PC-3 (cell line): ENCODE measurements around the gene TGM5. TPM values are rescaled to one million over a fixed set of nuclear protein-coding genes. Genes with fewer than 3 reads are reported as not detected.

Experiments
- ATAC-seq: fragments of 200-7000 bp; cut with Tn5 transposase; 2 replicates; pipeline ENCODE4 v1.9.1; 2020; ENCODE audit warnings: mild to moderate bottlenecking, moderate library complexity
- BruUV-seq: library from RNA; stranded (reverse); fragments of 400-500 nt; replicated peaks from 2 replicates; lab custom pipeline; 2021; lab: Mats Ljungman, UMichigan
- CTCF ChIA-PET: fragments of 300-600 bp; sonication (Branson Sonifier 250); formaldehyde crosslinking; loops from one replicate; lab custom pipeline; 2022; ENCODE audit warnings: antibody characterized with exemption; lab: Charles Lee
- POLR2A ChIA-PET: fragments of 300-600 bp; sonication (Branson Sonifier 250); formaldehyde crosslinking; loops from one replicate; lab custom pipeline; 2022; ENCODE audit warnings: antibody characterized with exemption; ENCODE audit not compliant: unreplicated experiment; lab: Charles Lee
- DNase-seq: peaks from one replicate; pipeline ENCODE4 v3.0.0-alpha.2; 2015
- H2AFZ ChIP-seq: fragments of 300-600 bp; sonication (generic); 2 replicates; pipeline ENCODE4 v1.6.0; 2016; ENCODE audit warnings: antibody characterized with exemption, low read length
- H3F3A ChIP-seq: fragments of 300-600 bp; sonication (generic); one replicate; pipeline ENCODE4 v1.6.0; 2017; ENCODE audit warnings: antibody characterized with exemption, low read length, control low read depth, mild to moderate bottlenecking; ENCODE audit not compliant: unreplicated experiment
- H3K27ac ChIP-seq: fragments of 300-600 bp; sonication (generic); 2 replicates; pipeline ENCODE4 v1.5.1; 2016; ENCODE audit warnings: mild to moderate bottlenecking, low read length
- H3K27me3 ChIP-seq: fragments of 300-600 bp; sonication (generic); 2 replicates; pipeline ENCODE4 v1.6.1; 2016; ENCODE audit warnings: low read length, mixed read lengths
- H3K36me3 ChIP-seq: fragments of 300-600 bp; sonication (generic); 2 replicates; pipeline ENCODE4 v1.6.1; 2016; ENCODE audit warnings: low read depth, mixed run types, low read length, mixed read lengths
- H3K4me1 ChIP-seq: fragments of 300-600 bp; sonication (generic); 2 replicates; pipeline ENCODE4 v1.5.1; 2016; ENCODE audit warnings: low read length; ENCODE audit not compliant: insufficient read depth
- H3K4me2 ChIP-seq: fragments of 300-600 bp; sonication (generic); 2 replicates; pipeline ENCODE4 v1.6.0; 2016; ENCODE audit warnings: low read length
- H3K4me3 ChIP-seq: fragments of 300-600 bp; sonication (generic); 2 replicates; pipeline ENCODE4 v1.5.1; 2016; ENCODE audit warnings: mild to moderate bottlenecking, low read length, mixed read lengths
- H3K79me2 ChIP-seq: fragments of 300-600 bp; sonication (generic); 2 replicates; pipeline ENCODE4 v1.6.1; 2017; ENCODE audit warnings: low read length, mixed read lengths
- H3K9ac ChIP-seq: fragments of 300-600 bp; sonication (generic); 2 replicates; pipeline ENCODE4 v1.6.0; 2016; ENCODE audit warnings: mild to moderate bottlenecking, low read length
- H3K9me2 ChIP-seq: fragments of 300-600 bp; sonication (generic); replicated peaks from 2 replicates; pipeline ENCODE4 v1.6.1; 2016; ENCODE audit warnings: mixed run types, low read length, mixed read lengths
- H3K9me3 ChIP-seq: fragments of 300-600 bp; sonication (generic); 2 replicates; pipeline ENCODE4 v1.6.1; 2016; ENCODE audit warnings: low read length, mixed read lengths
- H4K20me1 ChIP-seq: fragments of 300-600 bp; sonication (generic); 2 replicates; pipeline ENCODE4 v1.6.1; 2016; ENCODE audit warnings: low read length, mixed read lengths
- CTCF ChIP-seq: fragments of 300-600 bp; sonication (generic); conservative IDR thresholded peaks from 2 replicates; pipeline ENCODE4 v1.5.1; 2017; ENCODE audit warnings: antibody characterized with exemption, low read depth, mild to moderate bottlenecking, low read length
- EZH2 ChIP-seq: fragments of 300-600 bp; sonication (generic); IDR thresholded peaks from one replicate; pipeline ENCODE4 v1.6.1; 2017; ENCODE audit warnings: antibody characterized with exemption, mild to moderate bottlenecking, low read length; ENCODE audit not compliant: unreplicated experiment
- EZH2phosphoT487 ChIP-seq: fragments of 300-600 bp; sonication (generic); IDR thresholded peaks from 2 replicates; pipeline ENCODE4 v1.6.1; 2018; ENCODE audit warnings: mild to moderate bottlenecking, antibody characterized with exemption, low read length, borderline replicate concordance
- intact Hi-C: fragments of 100-400 bp; cut with micrococcal nuclease; formaldehyde crosslinking; loops from 2 replicates; pipeline ENCODE4 v1.9.0; 2023
- total RNA-seq: library from RNA; depleted of rRNA; stranded (reverse); fragments of >200 nt; gene quantifications from 2 replicates; pipeline ENCODE4 v1.2.3, GENCODE V29; 2014

Gene TGM5
- total RNA-seq, 1 experiment from 2014 or later: not detected

DNA sequence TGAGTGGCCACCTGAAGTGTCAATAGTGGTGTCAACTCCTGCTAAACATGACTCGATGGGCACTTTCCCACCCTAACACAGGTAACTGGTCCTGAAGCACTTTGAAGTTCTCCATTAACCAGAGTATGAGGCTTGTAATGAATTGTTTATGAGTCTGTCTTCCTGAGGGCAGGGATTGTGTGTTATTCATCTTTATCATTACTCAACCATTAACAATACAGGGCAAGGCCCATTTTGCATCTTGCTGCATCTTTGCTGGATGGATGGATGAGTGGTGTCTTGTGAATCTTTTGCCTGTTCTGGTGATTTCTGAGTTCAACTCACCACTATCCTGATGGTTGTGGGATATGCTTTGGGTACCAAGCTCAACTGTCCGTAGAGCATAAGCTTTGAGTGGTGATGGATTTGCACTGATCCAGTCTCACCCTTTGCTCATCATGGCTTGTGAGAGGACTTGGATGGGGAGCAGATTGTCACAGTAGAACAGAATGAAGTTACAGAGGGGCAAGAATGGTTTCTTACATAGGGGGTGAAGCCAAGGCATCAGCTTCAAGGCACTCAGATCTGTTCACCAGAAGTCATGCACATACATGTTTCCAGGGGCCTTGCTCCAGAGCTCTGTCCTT lies 23.6 kb downstream of the TGM5 start:
- DNase-seq: no peak
- no peaks in the 10 kb centered on the region for H3K79me2 ChIP-seq

GRCh38 chr15:43242616-43243015 lies 24.1 kb downstream of the TGM5 start:
- H4K20me1 ChIP-seq: no peaks in the 10 kb centered on the region
- TF ChIP-seq EZH2: no peak
- TF ChIP-seq CTCF: no peak
- TF ChIP-seq EZH2phosphoT487: no peak
- intact Hi-C loops: no loop called here
- H3K9me2 ChIP-seq: no peaks in the 10 kb centered on the region
- no TSS peak for BruUV-seq
- H3K79me2 ChIP-seq: no peaks in the 10 kb centered on the region
- no peak for ATAC-seq
- H3K27me3 ChIP-seq: no peaks in the 10 kb centered on the region
- no peaks in the 10 kb centered on the region for H3K9me3 ChIP-seq
- H3K36me3 ChIP-seq: no peaks in the 10 kb centered on the region
- peaks cover 8% of the 10 kb centered on the region for H3K4me1 ChIP-seq
- no peak overlapping the region for H3K9ac ChIP-seq
- no peak for DNase-seq
- POLR2A ChIA-PET: no interaction called here
- no peak overlapping the region for H3K4me2 ChIP-seq
- H3K27ac ChIP-seq: no peak overlapping the region
- H3K4me3 ChIP-seq: no peak overlapping the region
- H3F3A ChIP-seq: no peaks in the 10 kb centered on the region
- no peak overlapping the region for H2AFZ ChIP-seq
- CTCF ChIA-PET: no interaction called here

More for the DNA sequence above, 23.6 kb downstream of the TGM5 start:
- TF ChIP-seq CTCF (no peak), EZH2 (no peak), EZH2phosphoT487 (no peak)
- no peaks in the 10 kb centered on the region for H4K20me1 ChIP-seq
- no peak overlapping the region for H3K4me3 ChIP-seq
- intact Hi-C loops: no loop called here
- no peak overlapping the region for H3K9ac ChIP-seq
- ChIA-PET CTCF (no interaction called here), POLR2A (no interaction called here)
- H3K27ac ChIP-seq: no peak overlapping the region
- H3K9me3 ChIP-seq: no peaks in the 10 kb centered on the region
- peaks cover 8% of the 10 kb centered on the region for H3K4me1 ChIP-seq
- H3K27me3 ChIP-seq: no peaks in the 10 kb centered on the region
- H3K4me2 ChIP-seq: no peak overlapping the region
- no peak overlapping the region for H2AFZ ChIP-seq
- no peak for ATAC-seq
- no peaks in the 10 kb centered on the region for H3K9me2 ChIP-seq
- no peaks in the 10 kb centered on the region for H3F3A ChIP-seq
- no TSS peak for BruUV-seq
- no peaks in the 10 kb centered on the region for H3K36me3 ChIP-seq

DNA sequence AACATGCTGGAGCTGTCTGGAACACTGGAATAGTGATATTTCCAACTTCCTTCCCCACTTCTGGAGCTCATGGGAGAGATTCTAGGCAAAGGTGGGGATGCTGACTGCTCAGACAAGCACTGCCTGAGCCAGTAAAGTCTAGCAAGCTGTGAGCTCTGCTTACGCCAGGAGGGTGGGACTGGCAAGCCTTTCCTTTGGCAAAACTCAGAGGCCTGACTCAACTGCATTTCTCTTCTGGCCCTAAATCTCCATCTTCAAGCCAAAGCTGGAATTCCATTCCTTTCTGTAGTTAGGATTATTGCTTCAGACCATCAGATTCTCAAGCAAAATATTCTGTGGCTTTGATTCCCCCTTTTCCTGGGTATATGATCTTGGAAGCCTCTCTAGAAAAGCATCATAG lies 25.6 kb downstream of the TGM5 start:
- Histone ChIP-seq H3F3A (no peaks in the 10 kb centered on the region), H3K9me3 (no peaks in the 10 kb centered on the region), H3K36me3 (no peaks in the 10 kb centered on the region), H2AFZ (no peak overlapping the region), H3K27me3 (no peaks in the 10 kb centered on the region), H3K4me2 (no peak overlapping the region), H3K27ac (no peak overlapping the region), H3K9ac (no peak overlapping the region), H3K4me1 (peaks cover 8% of the 10 kb centered on the region), H3K4me3 (no peak overlapping the region), H3K9me2 (no peaks in the 10 kb centered on the region), H3K79me2 (no peaks in the 10 kb centered on the region), H4K20me1 (no peaks in the 10 kb centered on the region)
- no TSS peak for BruUV-seq
- ChIA-PET CTCF (no interaction called here), POLR2A (no interaction called here)
- intact Hi-C loops: no loop called here
- DNase-seq (no peak), ATAC-seq (no peak)
- TF ChIP-seq CTCF (no peak), EZH2phosphoT487 (no peak), EZH2 (no peak)
